Central memory CD8-positive, alpha-beta T cell (primary cell): ENCODE results near the gene FGD1.

Experiments used
- ATAC-seq: fragments of 150-1000 bp; cut with Tn5 transposase; replicated peaks from 2 replicates; pipeline ENCODE4 v1.10.0; 2022; ENCODE audit warnings: mild to moderate bottlenecking, moderate FRiP score, moderate number of reproducible peaks; ENCODE audit not compliant: poor library complexity, severe bottlenecking; ENCODE audit errors: extremely low read depth
- DNase-seq, 2 donors: peaks; one replicate each; pipeline ENCODE4 v3.0.0; 2021; ENCODE audit warnings: low spot score in 2 of 2
- H3K27ac Mint-ChIP-seq: one replicate; pipeline ENCODE4 v1.8.0; 2022; ENCODE audit warnings: low read depth, mild to moderate bottlenecking, moderate library complexity, mixed read lengths
- H3K27me3 Mint-ChIP-seq: one replicate; pipeline ENCODE4 v1.8.0; 2022; ENCODE audit warnings: mixed read lengths
- H3K36me3 Mint-ChIP-seq: one replicate; pipeline ENCODE4 v1.8.0; 2022; ENCODE audit warnings: mild to moderate bottlenecking, moderate library complexity, mixed read lengths; ENCODE audit not compliant: insufficient read depth
- H3K4me1 Mint-ChIP-seq: one replicate; pipeline ENCODE4 v1.8.0; 2022; ENCODE audit warnings: mixed read lengths
- H3K4me3 Mint-ChIP-seq: one replicate; pipeline ENCODE4 v1.8.0; 2022; ENCODE audit warnings: mild to moderate bottlenecking, moderate library complexity, mixed read lengths
- H3K9me3 Mint-ChIP-seq: one replicate; pipeline ENCODE4 v1.8.0; 2022; ENCODE audit warnings: mixed read lengths

The FGD1 gene

DNA sequence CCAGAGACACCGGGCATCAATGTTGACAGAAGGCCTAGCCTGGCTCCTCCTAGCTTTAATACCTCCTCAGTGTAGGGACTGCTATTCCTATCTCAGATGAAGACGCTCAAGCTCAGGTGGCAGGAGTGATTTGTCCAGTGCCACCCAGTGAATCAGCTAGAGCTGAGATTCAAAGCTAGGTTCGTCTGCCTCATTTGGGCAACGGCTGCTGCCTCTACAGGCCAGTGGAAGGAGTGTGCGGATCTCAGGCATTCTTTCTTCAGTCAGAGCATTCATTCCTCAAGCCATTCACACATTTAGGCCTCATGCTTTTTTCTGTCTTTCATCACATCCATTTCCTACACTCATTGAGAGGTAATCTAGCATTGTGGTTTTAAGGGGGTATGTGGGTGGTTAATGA lies 48.6 kb downstream of the FGD1 start:
- peaks cover 23% of the 10 kb centered on the region for H3K36me3 Mint-ChIP-seq
- no peak overlapping the region for H3K27ac Mint-ChIP-seq
- no peak for ATAC-seq
- H3K27me3 Mint-ChIP-seq = no peaks in the 10 kb centered on the region
- no peaks in the 10 kb centered on the region for H3K9me3 Mint-ChIP-seq
- peaks cover 20% of the 10 kb centered on the region for H3K4me1 Mint-ChIP-seq
- H3K4me3 Mint-ChIP-seq = no peak overlapping the region
- no peak for DNase-seq

DNA sequence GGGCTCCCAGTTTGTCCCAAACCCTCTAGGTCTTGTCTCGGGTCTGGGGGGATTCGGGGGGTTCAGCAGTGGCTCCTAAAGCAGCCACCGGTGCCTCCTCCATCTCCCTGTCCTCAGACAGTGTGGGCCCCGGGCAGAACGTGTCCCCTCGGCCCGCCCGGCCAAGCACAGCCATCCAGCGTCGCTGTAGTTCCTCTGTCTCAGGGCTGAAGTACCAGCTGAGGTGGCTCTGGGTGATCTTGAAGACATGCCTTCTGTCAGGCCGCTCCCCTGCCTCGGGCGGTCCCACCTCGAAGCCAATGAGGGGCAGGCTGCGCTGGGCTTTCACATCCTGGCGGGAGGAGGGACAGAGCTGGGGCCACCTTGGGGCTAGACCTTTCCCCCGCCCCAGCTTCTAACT lies 50.0 kb downstream of the FGD1 start:
- DNase-seq (no peak), ATAC-seq (no peak)
- Mint-ChIP-seq H3K4me3 (no peak overlapping the region), H3K9me3 (no peaks in the 10 kb centered on the region), H3K27me3 (no peaks in the 10 kb centered on the region), H3K27ac (no peak overlapping the region), H3K4me1 (peaks cover 34% of the 10 kb centered on the region), H3K36me3 (peaks cover 32% of the 10 kb centered on the region)

DNA sequence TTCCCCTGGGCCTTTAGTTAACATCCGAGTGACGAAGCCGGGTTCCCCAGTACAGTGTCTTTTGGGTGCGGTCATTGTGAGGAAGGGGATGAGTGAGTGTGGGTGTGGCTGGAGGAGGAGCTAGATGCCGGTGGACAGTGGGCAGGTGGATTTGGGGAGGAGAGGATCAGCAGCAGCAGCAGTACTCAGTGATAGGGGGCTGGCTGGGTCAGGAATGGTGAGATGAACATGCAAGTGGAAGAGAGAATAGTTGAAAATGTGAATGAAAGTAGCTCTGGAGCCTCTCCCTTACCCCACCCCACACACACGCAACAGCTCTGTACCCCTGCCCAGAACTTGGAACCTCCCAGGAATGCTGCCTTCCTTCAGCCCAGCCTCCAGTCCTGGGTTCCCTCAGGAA lies 51.3 kb downstream of the FGD1 start:
- no peaks in the 10 kb centered on the region for H3K27me3 Mint-ChIP-seq
- no peaks in the 10 kb centered on the region for H3K9me3 Mint-ChIP-seq
- no peak for ATAC-seq
- peaks cover 35% of the 10 kb centered on the region for H3K36me3 Mint-ChIP-seq
- no peak overlapping the region for H3K4me3 Mint-ChIP-seq
- H3K27ac Mint-ChIP-seq = no peak overlapping the region
- no peak for DNase-seq
- peaks cover 42% of the 10 kb centered on the region for H3K4me1 Mint-ChIP-seq

DNA sequence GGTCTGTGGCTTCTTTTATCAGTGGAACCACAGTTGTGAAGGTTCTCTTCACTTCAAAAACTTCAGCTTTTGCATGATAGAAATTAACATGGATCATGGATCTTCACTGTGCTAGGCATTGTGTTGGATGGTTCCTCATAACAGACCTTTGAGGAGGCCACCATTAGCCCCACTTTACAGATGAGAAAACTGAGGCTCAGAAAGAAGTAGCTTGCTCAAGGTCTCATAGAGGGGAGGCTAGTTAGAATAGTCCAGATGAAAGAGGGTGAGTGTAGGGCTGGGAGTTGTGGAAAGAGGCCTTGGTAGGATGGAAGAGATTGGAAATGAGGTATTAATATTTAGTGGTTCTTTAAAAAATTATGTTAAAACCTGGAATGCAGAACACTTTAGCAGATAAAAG lies 53.2 kb downstream of the FGD1 start:
- H3K4me1 Mint-ChIP-seq = peaks cover 42% of the 10 kb centered on the region

GRCh38 chrX:54439960-54440871 lies 55.8 kb downstream of the FGD1 start, which contains the start of gene TSR2:
Gene TSR2, plus strand, starts transcription at chrX:54440404. Its CDS starts 18 bp downstream, at chrX:54440422.
- no peaks in the 10 kb centered on the region for H3K27me3 Mint-ChIP-seq
- peaks cover 30% of the 10 kb centered on the region for H3K36me3 Mint-ChIP-seq
- peak within 1 kb of the TSS; percentile 97 for H3K4me3 Mint-ChIP-seq
- peak within 1 kb of the TSS; percentile 96 for H3K27ac Mint-ChIP-seq
- peaks cover 42% of the 10 kb centered on the region for H3K4me1 Mint-ChIP-seq
- ATAC-seq (peak; percentile 97), DNase-seq (peak; percentile 32 to 62)
- H3K9me3 Mint-ChIP-seq = no peaks in the 10 kb centered on the region

More for the DNA sequence above, 53.2 kb downstream of the FGD1 start:
- Mint-ChIP-seq H3K27me3 (no peaks in the 10 kb centered on the region), H3K9me3 (no peaks in the 10 kb centered on the region), H3K36me3 (peaks cover 37% of the 10 kb centered on the region), H3K4me3 (no peak overlapping the region), H3K27ac (no peak overlapping the region)
- ATAC-seq (no peak), DNase-seq (no peak)

DNA sequence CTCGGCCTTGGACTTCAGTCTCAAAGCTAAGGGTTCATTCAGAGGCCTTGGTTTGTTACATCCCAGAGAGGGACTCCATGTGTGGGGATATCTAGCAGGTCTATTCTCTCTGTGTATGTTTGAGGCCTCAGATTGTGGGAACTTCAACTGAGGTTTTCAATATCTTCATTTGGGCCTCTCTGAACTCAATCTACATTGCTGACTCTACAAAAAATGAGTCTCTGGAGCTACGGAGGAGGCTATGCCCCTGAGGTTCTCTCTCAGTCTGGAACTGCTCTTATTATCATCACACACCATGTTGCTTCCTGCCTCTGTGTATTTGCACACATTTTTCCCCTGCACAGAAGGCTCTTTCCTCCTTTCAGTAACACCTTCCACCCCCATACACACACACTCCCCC lies 60.9 kb downstream of the FGD1 start:
- Mint-ChIP-seq H3K27me3 (no peaks in the 10 kb centered on the region), H3K36me3 (peaks cover 2% of the 10 kb centered on the region), H3K27ac (no peak overlapping the region), H3K4me1 (peaks cover 4% of the 10 kb centered on the region), H3K4me3 (no peak overlapping the region), H3K9me3 (no peaks in the 10 kb centered on the region)
- no peak for DNase-seq
- ATAC-seq = no peak

- H3K36me3 Mint-ChIP-seq = no peaks in the 10 kb centered on the region
- DNase-seq = no peak
- H3K27me3 Mint-ChIP-seq = peaks cover 10% of the 10 kb centered on the region
- no peak for ATAC-seq
- no peaks in the 10 kb centered on the region for H3K9me3 Mint-ChIP-seq
- H3K4me3 Mint-ChIP-seq = no peak overlapping the region
- H3K4me1 Mint-ChIP-seq = no peaks in the 10 kb centered on the region
- no peak overlapping the region for H3K27ac Mint-ChIP-seq
Measured at GRCh38 chrX:54430519-54430918, 65.5 kb downstream of the FGD1 start.

GRCh38 chrX:54427837-54428424 lies 68.1 kb downstream of the FGD1 start:
- Mint-ChIP-seq H3K9me3 (no peaks in the 10 kb centered on the region), H3K27me3 (peaks cover 10% of the 10 kb centered on the region), H3K4me3 (no peak overlapping the region), H3K36me3 (no peaks in the 10 kb centered on the region), H3K4me1 (no peaks in the 10 kb centered on the region), H3K27ac (no peak overlapping the region)
- ATAC-seq = no peak
- DNase-seq = no peak

GRCh38 chrX:54423161-54423888 lies 72.7 kb downstream of the FGD1 start:
- Mint-ChIP-seq H3K4me3 (no peak overlapping the region), H3K36me3 (no peaks in the 10 kb centered on the region), H3K27ac (no peak overlapping the region), H3K9me3 (no peaks in the 10 kb centered on the region), H3K27me3 (peaks cover 28% of the 10 kb centered on the region), H3K4me1 (no peaks in the 10 kb centered on the region)
- DNase-seq = no peak
- no peak for ATAC-seq

GRCh38 chrX:54422168-54422567 lies 73.9 kb downstream of the FGD1 start:
- DNase-seq (no peak), ATAC-seq (no peak)
- Mint-ChIP-seq H3K9me3 (no peaks in the 10 kb centered on the region), H3K27me3 (peaks cover 34% of the 10 kb centered on the region), H3K4me3 (no peak overlapping the region), H3K27ac (no peak overlapping the region), H3K4me1 (no peaks in the 10 kb centered on the region), H3K36me3 (no peaks in the 10 kb centered on the region)

DNA sequence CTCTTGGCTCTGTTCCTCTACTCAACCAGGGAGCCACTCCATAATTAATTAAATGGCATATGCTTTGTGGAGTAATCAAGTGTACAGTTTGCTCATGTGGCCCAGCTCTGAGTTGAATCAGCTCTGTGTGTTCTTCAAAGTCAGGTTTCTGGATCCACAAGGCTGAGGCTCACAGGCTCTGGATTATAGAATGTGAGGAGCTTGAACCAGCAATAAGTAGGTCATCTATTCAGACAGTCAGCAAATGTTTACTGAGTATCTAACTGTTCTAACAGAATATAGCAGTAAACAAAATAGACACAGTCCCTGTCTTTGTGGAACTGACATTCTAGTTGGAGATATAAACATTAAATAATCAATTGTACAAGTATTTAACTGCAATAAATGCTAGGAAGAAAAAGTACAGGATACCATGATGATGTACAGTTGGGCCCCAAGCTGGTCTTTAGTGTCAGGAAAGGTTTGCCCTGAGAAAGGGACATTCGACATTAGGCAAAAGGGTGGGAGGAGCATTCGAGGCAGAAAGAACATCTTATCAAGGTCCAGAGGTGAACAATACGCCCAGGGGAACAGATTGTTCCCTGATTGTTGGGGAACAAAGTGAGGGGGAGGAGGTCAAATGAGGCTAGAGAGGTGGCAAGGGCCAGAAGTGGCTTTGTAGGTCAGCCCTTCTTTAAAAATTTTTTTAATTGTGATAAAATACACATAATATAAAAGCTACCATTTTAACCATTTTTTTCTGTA lies 76.3 kb downstream of the FGD1 start:
- H3K9me3 Mint-ChIP-seq = no peaks in the 10 kb centered on the region
- H3K27ac Mint-ChIP-seq = no peak overlapping the region
- no peak overlapping the region for H3K4me3 Mint-ChIP-seq
- no peak for DNase-seq
- no peak for ATAC-seq
- peaks cover 8% of the 10 kb centered on the region for H3K4me1 Mint-ChIP-seq
- H3K27me3 Mint-ChIP-seq = peaks cover 40% of the 10 kb centered on the region
- no peaks in the 10 kb centered on the region for H3K36me3 Mint-ChIP-seq

GRCh38 chrX:54416965-54417364 lies 79.1 kb downstream of the FGD1 start:
- peaks cover 50% of the 10 kb centered on the region for H3K27me3 Mint-ChIP-seq

More at GRCh38 chrX:54416965-54417364, 79.1 kb downstream of the FGD1 start:
- DNase-seq (no peak), ATAC-seq (no peak)
- Mint-ChIP-seq H3K4me3 (no peak overlapping the region), H3K36me3 (peaks cover 2% of the 10 kb centered on the region), H3K4me1 (peaks cover 8% of the 10 kb centered on the region), H3K27ac (no peak overlapping the region), H3K9me3 (no peaks in the 10 kb centered on the region)
